ENCODE data around the gene ACTL6B.
A peak's percentile ranks its signal among the peaks of the same experiment; 100 is the strongest.

The ACTL6B gene

GRCh38 chr7:100692578-100692961 is 36.3 kb upstream of the ACTL6B start:
- TF ChIP-seq ZFX (IDR thresholded peaks at IDR 0.05; ENCODE audit: borderline replicate concordance) = no peak
- TF ChIP-seq, protein P1, sequence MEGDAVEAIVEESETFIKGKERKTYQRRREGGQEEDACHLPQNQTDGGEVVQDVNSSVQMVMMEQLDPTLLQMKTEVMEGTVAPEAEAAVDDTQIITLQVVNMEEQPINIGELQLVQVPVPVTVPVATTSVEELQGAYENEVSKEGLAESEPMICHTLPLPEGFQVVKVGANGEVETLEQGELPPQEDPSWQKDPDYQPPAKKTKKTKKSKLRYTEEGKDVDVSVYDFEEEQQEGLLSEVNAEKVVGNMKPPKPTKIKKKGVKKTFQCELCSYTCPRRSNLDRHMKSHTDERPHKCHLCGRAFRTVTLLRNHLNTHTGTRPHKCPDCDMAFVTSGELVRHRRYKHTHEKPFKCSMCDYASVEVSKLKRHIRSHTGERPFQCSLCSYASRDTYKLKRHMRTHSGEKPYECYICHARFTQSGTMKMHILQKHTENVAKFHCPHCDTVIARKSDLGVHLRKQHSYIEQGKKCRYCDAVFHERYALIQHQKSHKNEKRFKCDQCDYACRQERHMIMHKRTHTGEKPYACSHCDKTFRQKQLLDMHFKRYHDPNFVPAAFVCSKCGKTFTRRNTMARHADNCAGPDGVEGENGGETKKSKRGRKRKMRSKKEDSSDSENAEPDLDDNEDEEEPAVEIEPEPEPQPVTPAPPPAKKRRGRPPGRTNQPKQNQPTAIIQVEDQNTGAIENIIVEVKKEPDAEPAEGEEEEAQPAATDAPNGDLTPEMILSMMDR (IDR thresholded peaks at IDR 0.05) = no peak
- peak overlapping the region; percentile 81 for H3K27ac ChIP-seq

DNA sequence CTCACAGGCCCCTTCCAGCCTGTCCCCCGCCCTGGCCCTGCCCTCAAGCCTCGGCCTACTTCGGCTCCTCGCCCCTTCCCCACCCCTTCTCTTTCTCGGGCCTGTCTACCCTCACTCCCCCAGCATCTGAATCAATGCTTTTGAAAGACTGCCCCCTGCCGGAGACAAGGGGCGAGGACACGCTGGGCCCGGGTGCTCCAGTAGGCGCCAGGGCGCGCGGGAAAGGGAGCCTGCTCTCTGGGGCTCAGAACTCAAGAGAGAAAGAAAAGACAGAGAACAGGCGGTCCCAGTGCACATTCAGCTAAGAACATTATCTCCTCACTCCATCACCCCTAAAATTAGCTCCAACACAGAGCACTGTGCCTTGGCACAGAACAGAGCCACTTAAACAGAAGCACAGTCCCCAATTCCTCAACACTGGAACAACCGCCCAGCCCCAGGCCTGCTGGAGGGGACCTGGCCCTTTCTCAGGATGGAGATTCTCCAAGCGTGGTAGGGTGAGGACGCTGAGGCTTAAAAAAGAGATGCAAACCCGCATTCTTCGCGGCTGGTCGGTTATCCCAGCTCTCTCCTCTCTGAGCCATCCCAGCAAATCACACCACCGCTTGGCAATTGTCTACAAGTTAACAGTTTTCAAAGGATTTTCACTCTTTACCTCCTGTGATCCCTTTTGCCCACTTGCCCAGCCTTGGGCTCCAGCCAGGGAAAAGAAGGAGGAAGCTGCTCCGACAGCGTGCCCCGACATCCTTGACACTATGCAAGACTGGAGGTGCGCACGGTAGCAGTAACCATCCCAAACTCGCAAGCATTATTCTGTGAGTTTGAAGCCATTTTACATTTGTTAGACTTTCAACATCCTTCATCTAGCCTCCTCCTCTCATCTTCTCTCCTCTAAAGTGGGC is 35.7 kb upstream of the ACTL6B start:
- peak overlapping the region; percentile 81 for H3K27ac ChIP-seq
- no peak for TF ChIP-seq ZFX (IDR thresholded peaks at IDR 0.05; ENCODE audit: borderline replicate concordance)
- TF ChIP-seq, protein P1 (IDR thresholded peaks at IDR 0.05) = peak; percentile 98

GRCh38 chr7:100689230-100690135 is 33.2 kb upstream of the ACTL6B start:
- H3K27ac ChIP-seq = no peak overlapping the region
- TF ChIP-seq, protein P1 (IDR thresholded peaks at IDR 0.05) = no peak
- no peak for TF ChIP-seq ZFX (IDR thresholded peaks at IDR 0.05; ENCODE audit: borderline replicate concordance)

DNA sequence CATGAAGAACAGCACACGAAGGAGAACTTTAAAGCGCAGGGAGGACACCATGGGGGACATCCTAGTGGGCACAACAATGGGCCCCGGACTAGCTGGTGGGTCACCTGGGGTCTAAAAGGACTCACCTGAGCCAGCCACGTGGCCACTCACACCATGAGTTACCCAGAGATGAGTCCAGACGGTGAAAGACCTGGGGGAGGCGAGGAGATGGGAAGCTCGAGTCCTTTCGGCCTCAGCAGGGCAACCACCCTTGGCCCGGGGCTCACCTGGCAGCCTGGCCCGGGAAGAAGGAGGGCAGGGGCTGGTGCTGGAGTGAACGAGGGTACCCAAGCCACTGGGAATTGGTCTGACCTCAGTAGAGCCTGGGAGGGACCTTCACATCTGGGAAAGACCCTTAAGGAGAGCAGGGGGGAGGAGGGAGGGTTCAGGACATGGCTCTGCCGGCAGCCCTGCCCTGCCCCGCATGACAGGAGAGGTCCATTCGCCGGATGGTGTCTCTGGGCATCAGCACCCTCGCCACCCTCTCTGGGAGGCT is 32.1 kb upstream of the ACTL6B start:
- H3K27ac ChIP-seq = no peak overlapping the region
- TF ChIP-seq, protein P1 (IDR thresholded peaks at IDR 0.05) = no peak
- TF ChIP-seq ZFX (IDR thresholded peaks at IDR 0.05; ENCODE audit: borderline replicate concordance) = no peak

GRCh38 chr7:100687751-100688300 is 31.6 kb upstream of the ACTL6B start:
- no peak for TF ChIP-seq ZFX (IDR thresholded peaks at IDR 0.05; ENCODE audit: borderline replicate concordance)
- TF ChIP-seq, protein P1 (IDR thresholded peaks at IDR 0.05) = no peak

DNA sequence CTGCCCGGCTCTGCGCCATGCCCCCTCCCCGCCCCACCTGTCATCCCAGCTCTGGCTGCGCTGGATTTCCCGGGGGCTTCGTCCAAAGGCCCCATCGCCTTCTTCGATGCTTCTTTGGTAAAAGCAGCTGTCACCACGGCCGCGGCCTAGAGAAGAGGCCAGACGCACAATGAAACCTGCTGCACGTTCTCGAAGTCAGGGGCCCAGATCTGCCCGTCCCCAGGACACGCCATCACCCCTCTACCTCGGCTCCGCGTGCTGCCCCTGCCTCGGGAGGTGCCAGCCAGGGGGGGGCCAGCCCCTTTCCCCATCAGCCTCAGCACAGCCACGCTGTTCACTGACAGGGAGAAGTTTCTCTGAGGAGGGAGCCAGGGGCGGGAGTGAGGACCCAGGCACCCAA is 31.0 kb upstream of the ACTL6B start:
- no peak overlapping the region for H3K27ac ChIP-seq
- TF ChIP-seq, protein P1 (IDR thresholded peaks at IDR 0.05) = no peak
- TF ChIP-seq ZFX (IDR thresholded peaks at IDR 0.05; ENCODE audit: borderline replicate concordance) = no peak

More at GRCh38 chr7:100687751-100688300, 31.6 kb upstream of the ACTL6B start:
- H3K27ac ChIP-seq = no peak overlapping the region

All from 22Rv1 (cell line).